HEK293 (cell line): ENCODE results near the gene DND1.
A peak's percentile ranks its signal among the peaks of the same experiment; 100 is the strongest.
"Not testable (repeated sequence)": the region's sequence is repeated elsewhere in the genome, so short reads cannot be mapped to it uniquely, and the experiment has no call there.

ENCODE experiments used
- CTCF ChIA-PET: fragments of 350-600 bp; formaldehyde crosslinking; extraction: SDS; loops from one replicate; lab custom pipeline; 2021; ENCODE audit warnings: antibody characterized with exemption; lab: Yijun Ruan, JAX
- POLR2A ChIA-PET: fragments of 300-600 bp; formaldehyde crosslinking; extraction: SDS; loops from one replicate; lab custom pipeline; 2020; ENCODE audit warnings: antibody characterized with exemption, inconsistent platforms; lab: Yijun Ruan, JAX
- H3K27ac ChIP-seq: fragments of 200-500 bp; sonication (Bioruptor generic); 2 replicates; pipeline ENCODE4 v1.5.1; 2014; ENCODE audit warnings: low read depth, low read length, control low read depth, inconsistent platforms; ENCODE audit errors: extremely low read depth
- H3K36me3 ChIP-seq, 2 experiments: fragments of 200-500 bp in 1 of 2; sonication (Bioruptor generic) in 1 of 2; 1 replicate in 1 of 2; 2 replicates in 1 of 2; pipeline ENCODE4 v1.5.1; 2014 to 2017; ENCODE audit warnings: inconsistent platforms in 2 of 2, low read length in 2 of 2; ENCODE audit not compliant: control insufficient read depth in 2 of 2, insufficient read depth in 1 of 2
- H3K4me1 ChIP-seq: fragments of 200-500 bp; sonication (Bioruptor generic); 2 replicates; pipeline ENCODE4 v1.5.1; 2014; ENCODE audit warnings: mild to moderate bottlenecking, low read length, inconsistent platforms; ENCODE audit not compliant: control insufficient read depth, insufficient read depth
- H3K4me3 ChIP-seq: 2 replicates; pipeline ENCODE4 v1.5.1; 2011; ENCODE audit warnings: low read depth, mild to moderate bottlenecking, control low read depth, low read length, moderate library complexity
- H3K9me3 ChIP-seq: fragments of 200-500 bp; sonication (Bioruptor generic); 2 replicates; pipeline ENCODE4 v1.5.1; 2014; ENCODE audit warnings: low read depth, low read length, inconsistent platforms; ENCODE audit not compliant: control insufficient read depth, insufficient read depth
- FEZF1 ChIP-seq: fragments of 450-650 bp; formaldehyde crosslinking; IDR thresholded peaks from 2 replicates; pipeline ENCODE4 v1.5.1; 2016; ENCODE audit warnings: missing biosample characterization, missing genetic modification characterization
- GLIS2 ChIP-seq: fragments of 450-650 bp; formaldehyde crosslinking; IDR thresholded peaks from 2 replicates; pipeline ENCODE4 v1.5.1; 2016; ENCODE audit warnings: missing biosample characterization, missing genetic modification characterization
- ZBTB1 ChIP-seq: fragments of 450-650 bp; formaldehyde crosslinking; IDR thresholded peaks from 2 replicates; pipeline ENCODE4 v1.5.1; 2016; ENCODE audit warnings: missing biosample characterization, missing genetic modification characterization
- ZBTB48 ChIP-seq: fragments of 450-650 bp; formaldehyde crosslinking; IDR thresholded peaks from 2 replicates; pipeline ENCODE4 v1.5.1; 2016; ENCODE audit warnings: missing biosample characterization, missing genetic modification characterization
- ZIC2 ChIP-seq: fragments of 450-650 bp; formaldehyde crosslinking; IDR thresholded peaks from 2 replicates; pipeline ENCODE4 v1.5.1; 2016; ENCODE audit warnings: missing biosample characterization, missing genetic modification characterization
- ZNF16 ChIP-seq: fragments of 450-650 bp; formaldehyde crosslinking; IDR thresholded peaks from 2 replicates; pipeline ENCODE4 v1.5.1; 2016; ENCODE audit warnings: low read depth, missing biosample characterization, missing genetic modification characterization
- ZNF514 ChIP-seq: fragments of 450-650 bp; formaldehyde crosslinking; IDR thresholded peaks from 2 replicates; pipeline ENCODE4 v1.5.1; 2016; ENCODE audit warnings: missing biosample characterization, missing genetic modification characterization
- ZNF521 ChIP-seq: fragments of 450-650 bp; formaldehyde crosslinking; IDR thresholded peaks from 2 replicates; pipeline ENCODE4 v1.5.1; 2017; ENCODE audit warnings: missing biosample characterization, mild to moderate bottlenecking, missing genetic modification characterization
- ZNF544 ChIP-seq: fragments of 450-650 bp; formaldehyde crosslinking; IDR thresholded peaks from 2 replicates; pipeline ENCODE4 v1.5.0; 2017; ENCODE audit warnings: missing biosample characterization, missing genetic modification characterization
- ZNF548 ChIP-seq: fragments of 450-650 bp; formaldehyde crosslinking; IDR thresholded peaks from 2 replicates; pipeline ENCODE4 v1.5.1; 2016; ENCODE audit warnings: missing biosample characterization, missing genetic modification characterization
- ZNF624 ChIP-seq: fragments of 450-650 bp; formaldehyde crosslinking; IDR thresholded peaks from 2 replicates; pipeline ENCODE4 v1.5.1; 2017; ENCODE audit warnings: missing biosample characterization, missing genetic modification characterization
- ZNF677 ChIP-seq: fragments of 450-650 bp; IDR thresholded peaks from 2 replicates; pipeline ENCODE4 v1.5.0; 2018; ENCODE audit warnings: missing biosample characterization, mild to moderate bottlenecking, missing genetic modification characterization, moderate library complexity
- ZSCAN16 ChIP-seq: fragments of 450-650 bp; formaldehyde crosslinking; IDR thresholded peaks from 2 replicates; pipeline ENCODE4 v1.5.1; 2016; ENCODE audit warnings: missing biosample characterization, missing genetic modification characterization
- TF ChIP-seq, protein P1 (sequence below): fragments of 450-650 bp; formaldehyde crosslinking; IDR thresholded peaks from 2 replicates; pipeline ENCODE4 v1.5.1; 2016; ENCODE audit warnings: missing biosample characterization, missing genetic modification characterization

The DND1 gene

GRCh38 chr5:140672455-140673186 lies 755 bp downstream of the DND1 start:
- TF ChIP-seq ZNF514 (no peak), ZNF16 (tag by site-specific recombination) (no peak), ZNF521 (no peak), ZBTB1 (tag by site-specific recombination) (no peak), ZIC2 (no peak), ZBTB48 (no peak), ZNF544 (tag by site-specific recombination) (no peak), ZNF548 (no peak), ZSCAN16 (tag by site-specific recombination) (no peak), FEZF1 (no peak)
- TF ChIP-seq, protein P1, sequence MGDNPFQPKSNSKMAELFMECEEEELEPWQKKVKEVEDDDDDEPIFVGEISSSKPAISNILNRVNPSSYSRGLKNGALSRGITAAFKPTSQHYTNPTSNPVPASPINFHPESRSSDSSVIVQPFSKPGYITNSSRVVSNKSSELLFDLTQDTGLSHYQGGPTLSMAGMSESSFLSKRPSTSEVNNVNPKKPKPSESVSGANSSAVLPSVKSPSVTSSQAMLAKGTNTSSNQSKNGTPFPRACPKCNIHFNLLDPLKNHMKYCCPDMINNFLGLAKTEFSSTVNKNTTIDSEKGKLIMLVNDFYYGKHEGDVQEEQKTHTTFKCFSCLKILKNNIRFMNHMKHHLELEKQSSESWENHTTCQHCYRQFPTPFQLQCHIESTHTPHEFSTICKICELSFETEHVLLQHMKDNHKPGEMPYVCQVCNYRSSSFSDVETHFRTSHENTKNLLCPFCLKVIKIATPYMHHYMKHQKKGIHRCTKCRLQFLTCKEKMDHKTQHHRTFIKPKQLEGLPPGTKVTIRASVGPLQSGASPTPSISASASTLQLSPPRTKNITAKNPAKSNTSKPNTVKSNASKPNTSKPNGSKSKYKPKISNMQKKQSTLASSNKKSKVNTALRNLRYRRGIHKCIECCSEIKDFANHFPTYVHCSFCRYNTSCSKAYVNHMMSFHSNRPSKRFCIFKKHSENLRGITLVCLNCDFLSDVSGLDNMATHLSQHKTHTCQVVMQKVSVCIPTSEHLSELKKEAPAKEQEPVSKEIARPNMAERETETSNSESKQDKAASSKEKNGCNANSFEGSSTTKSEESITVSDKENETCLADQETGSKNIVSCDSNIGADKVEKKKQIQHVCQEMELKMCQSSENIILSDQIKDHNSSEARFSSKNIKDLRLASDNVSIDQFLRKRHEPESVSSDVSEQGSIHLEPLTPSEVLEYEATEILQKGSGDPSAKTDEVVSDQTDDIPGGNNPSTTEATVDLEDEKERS (tag by site-specific recombination): no peak
- TF ChIP-seq, all 188 proteins: peak for 0
- Histone ChIP-seq H3K4me1 (no peaks in the 10 kb centered on the region), H3K27ac (no peak overlapping the region), H3K36me3 (peaks cover 17 to 97% of the 10 kb centered on the region in 2 experiments), H3K4me3 (no peak overlapping the region), H3K9me3 (no peaks in the 10 kb centered on the region)
- ChIA-PET POLR2A (interaction anchor here (1.0 to 1.6 kb wide), 4 partner anchors 10 to 39 kb away, joined by 3 to 6 read pairs (median 4); partner anchors contain the start of genes HARS1, HARS2, IK and NDUFA2), CTCF (no interaction called here)

- CTCF ChIA-PET: no interaction called here
- H3K36me3 ChIP-seq: peaks cover 17 to 97% of the 10 kb centered on the region in 2 experiments
- POLR2A ChIA-PET: interaction anchor here (0.6 to 1.6 kb wide), 5 partner anchors 19 to 49 kb away, joined by 3 to 6 read pairs (median 3); partner anchors contain the start of genes HARS1, HARS2, IK and NDUFA2
Observed at GRCh38 chr5:140671472-140672125, 1.8 kb downstream of the DND1 start.

GRCh38 chr5:140671035-140671434 lies 2.3 kb downstream of the DND1 start:
- H3K4me1 ChIP-seq, H3K4me3 ChIP-seq, H3K27ac ChIP-seq, H3K9me3 ChIP-seq, CTCF ChIA-PET: not testable (repeated sequence)
- H3K36me3 ChIP-seq: peaks cover 17 to 92% of the 10 kb centered on the region in 2 experiments
- POLR2A ChIA-PET: interaction anchor here (0.9 to 1.5 kb wide), 2 partner anchors 20 to 24 kb away, joined by 3 to 5 read pairs; partner anchors contain the start of genes HARS1, HARS2, IK and NDUFA2
- TF ChIP-seq GLIS2 (tag by site-specific recombination): 0 out of 2 replicates have a peak, but pooled peaks have one; percentile 18

More at GRCh38 chr5:140671472-140672125, 1.8 kb downstream of the DND1 start:
- TF ChIP-seq ZNF677 (0 out of 2 replicates have a peak, but pooled peaks have one; percentile 37), ZNF624 (tag by site-specific recombination) (no peak)
- no peak overlapping the region for H3K27ac ChIP-seq
- H3K9me3 ChIP-seq: no peaks in the 10 kb centered on the region
- no peaks in the 10 kb centered on the region for H3K4me1 ChIP-seq
- H3K4me3 ChIP-seq: no peak overlapping the region
